IMR-90 (cell line): Measurements from ENCODE around the gene CPA5. TPM values are rescaled to one million over a fixed set of nuclear protein-coding genes. Genes with fewer than 3 reads are reported as not detected.

ENCODE experiments used
- ATAC-seq: fragments of 200-7000 bp; cut with Tn5 transposase; 2 replicates; pipeline ENCODE4 v1.9.1; 2020; ENCODE audit warnings: low read depth, mild to moderate bottlenecking, moderate library complexity
- BruUV-seq: library from RNA; stranded (reverse); fragments of 400-500 nt; replicated peaks from 2 replicates; lab custom pipeline; 2021; lab: Mats Ljungman, UMichigan
- CTCF ChIA-PET: fragments of 300-600 bp; formaldehyde crosslinking; extraction: SDS; loops from one replicate; lab custom pipeline; 2021; ENCODE audit warnings: antibody characterized with exemption; lab: Yijun Ruan, JAX
- POLR2A ChIA-PET: fragments of 300-600 bp; sonication (Branson Sonifier 250); formaldehyde crosslinking; loops from one replicate; lab custom pipeline; 2022; ENCODE audit warnings: antibody characterized with exemption; ENCODE audit not compliant: unreplicated experiment; lab: Charles Lee
- DNase-seq: peaks from one replicate; pipeline ENCODE4 v3.0.0; 2013
- H2AFZ ChIP-seq: replicated peaks from 2 replicates; pipeline ENCODE3; 2013; ENCODE audit warnings: low read length, mild to moderate bottlenecking; ENCODE audit not compliant: poor library complexity
- H2AK5ac ChIP-seq: 2 replicates; pipeline ENCODE4 v1.6.1; 2013; ENCODE audit warnings: low read depth, low read length, inconsistent platforms
- H2AK9ac ChIP-seq: replicated peaks from 2 replicates; pipeline ENCODE3; 2013; ENCODE audit warnings: mild to moderate bottlenecking, low read depth, low read length, moderate library complexity; ENCODE audit not compliant: poor library complexity
- H2BK120ac ChIP-seq: 2 replicates; pipeline ENCODE4 v1.6.1; 2013; ENCODE audit warnings: low read depth, low read length, inconsistent platforms
- H2BK15ac ChIP-seq: 3 replicates; pipeline ENCODE4 v1.6.1; 2013; ENCODE audit warnings: low read depth, low read length, inconsistent platforms
- H2BK20ac ChIP-seq: 2 replicates; pipeline ENCODE4 v1.6.1; 2013; ENCODE audit warnings: low read depth, mild to moderate bottlenecking, inconsistent platforms, low read length, moderate library complexity
- H2BK5ac ChIP-seq: 2 replicates; pipeline ENCODE4 v1.6.1; 2013; ENCODE audit warnings: mild to moderate bottlenecking, low read depth, low read length, inconsistent platforms; ENCODE audit not compliant: poor library complexity, severe bottlenecking
- H3K14ac ChIP-seq: replicated peaks from 2 replicates; pipeline ENCODE4 v1.6.1; 2013; ENCODE audit warnings: low read depth, low read length, inconsistent platforms
- H3K18ac ChIP-seq: 2 replicates; pipeline ENCODE4 v1.6.1; 2013; ENCODE audit warnings: low read depth, low read length, control low read depth
- H3K23ac ChIP-seq: 2 replicates; pipeline ENCODE4 v1.6.1; 2013; ENCODE audit warnings: low read depth, low read length, inconsistent platforms
- H3K27ac ChIP-seq: 2 replicates; pipeline ENCODE4 v1.5.1; 2013; ENCODE audit warnings: mild to moderate bottlenecking, control low read depth, low read length; ENCODE audit not compliant: insufficient read depth
- H3K27me3 ChIP-seq: 2 replicates; pipeline ENCODE4 v1.6.1; 2013; ENCODE audit warnings: low read length; ENCODE audit not compliant: control insufficient read depth, insufficient read depth
- H3K36me3 ChIP-seq: 2 replicates; pipeline ENCODE4 v1.6.1; 2013; ENCODE audit warnings: low read length, mixed read lengths; ENCODE audit not compliant: control insufficient read depth, insufficient read depth
- H3K4ac ChIP-seq: 2 replicates; pipeline ENCODE4 v1.6.1; 2013; ENCODE audit warnings: low read depth, low read length, inconsistent platforms
- H3K4me1 ChIP-seq: 2 replicates; pipeline ENCODE4 v1.6.1; 2013; ENCODE audit warnings: low read length, mixed read lengths; ENCODE audit not compliant: control insufficient read depth, insufficient read depth
- H3K4me2 ChIP-seq: 2 replicates; pipeline ENCODE4 v1.6.1; 2013; ENCODE audit warnings: low read depth, mild to moderate bottlenecking, control low read depth, low read length, moderate library complexity
- H3K4me3 ChIP-seq: 2 replicates; pipeline ENCODE4 v1.5.1; 2013; ENCODE audit warnings: low read depth, mild to moderate bottlenecking, control low read depth, low read length, moderate library complexity; ENCODE audit not compliant: insufficient read depth
- H3K56ac ChIP-seq: 2 replicates; pipeline ENCODE4 v1.6.1; 2013; ENCODE audit warnings: low read length, inconsistent platforms; ENCODE audit not compliant: insufficient read depth; ENCODE audit errors: extremely low read depth
- H3K79me1 ChIP-seq, 2 experiments: 2 replicates each; pipeline ENCODE4 v1.6.1; 2013; ENCODE audit warnings: low read length in 2 of 2, inconsistent platforms in 1 of 2, low read depth in 1 of 2
- H3K9ac ChIP-seq: 2 replicates; pipeline ENCODE4 v1.6.1; 2013; ENCODE audit warnings: low read depth, low read length, control low read depth
- H3K9me1 ChIP-seq: 2 replicates; pipeline ENCODE4 v1.6.1; 2013; ENCODE audit warnings: low read length, inconsistent platforms; ENCODE audit not compliant: insufficient read depth
- H3K9me3 ChIP-seq: 2 replicates; pipeline ENCODE4 v1.6.1; 2013; ENCODE audit warnings: low read length; ENCODE audit not compliant: control insufficient read depth, insufficient read depth
- H4K20me1 ChIP-seq: 2 replicates; pipeline ENCODE4 v1.6.1; 2013; ENCODE audit warnings: low read length, inconsistent platforms; ENCODE audit not compliant: insufficient read depth
- H4K5ac ChIP-seq: 2 replicates; pipeline ENCODE4 v1.6.1; 2013; ENCODE audit warnings: mild to moderate bottlenecking, low read depth, low read length, control low read depth
- H4K8ac ChIP-seq, 2 experiments: 2 replicates each; pipeline ENCODE4 v1.6.1; 2013; ENCODE audit warnings: low read depth in 2 of 2, low read length in 2 of 2, control low read depth in 1 of 2, inconsistent platforms in 1 of 2
- H4K91ac ChIP-seq: 2 replicates; pipeline ENCODE4 v1.6.1; 2013; ENCODE audit warnings: low read depth, low read length, inconsistent platforms; ENCODE audit not compliant: insufficient read depth
- CHD1 ChIP-seq: IDR thresholded peaks from 2 replicates; pipeline ENCODE4 v1.6.1; 2012; ENCODE audit warnings: low read depth, low read length, improper control_type of control experiment
- FOS ChIP-seq: fragments of 150-350 bp; IDR thresholded peaks from 2 replicates; pipeline ENCODE4 v1.6.1; 2016; ENCODE audit warnings: low read depth, low read length
- MAFK ChIP-seq: IDR thresholded peaks from 2 replicates; pipeline ENCODE4 v1.6.1; 2012; ENCODE audit warnings: low read depth, low read length, improper control_type of control experiment
- MAZ ChIP-seq: IDR thresholded peaks from 2 replicates; pipeline ENCODE4 v1.6.1; 2012; ENCODE audit warnings: low read depth, mild to moderate bottlenecking, low read length, improper control_type of control experiment, moderate library complexity, borderline replicate concordance
- RAD21 ChIP-seq: IDR thresholded peaks from 2 replicates; pipeline ENCODE4 v1.6.1; 2012; ENCODE audit warnings: low read length, improper control_type of control experiment
- RFX5 ChIP-seq: IDR thresholded peaks from 2 replicates; pipeline ENCODE4 v1.8.0; 2012; ENCODE audit warnings: low read depth, mild to moderate bottlenecking, low read length, moderate library complexity
- WGBS, 2 experiments: methylation state at CpG; one replicate each; pipeline versions ENCODE4 v1.1.5 to v1.1.7; 2013; ENCODE audit warnings: missing lambda C conversion rate in 2 of 2; ENCODE audit not compliant: insufficient read length in 1 of 2; ENCODE audit errors: extremely low coverage in 2 of 2; 5-methylcytosine and 5-hydroxymethylcytosine counted together
- dilution Hi-C: fragments of 300-500 bp; cut with HindIII; formaldehyde crosslinking; loops from one replicate; pipeline ENCODE4 v1.14.3; 2018; ENCODE audit warnings: low sequenced_read_pairs; ENCODE audit not compliant: unreplicated experiment
- in situ Hi-C: fragments of 300-500 bp; cut with MboI; formaldehyde crosslinking; loops from 3 replicates; pipeline ENCODE4 v1.14.3; 2019; ENCODE audit warnings: low sequenced_read_pairs, inconsistent platforms, mixed read lengths
- intact Hi-C: fragments of 100-400 bp; cut with micrococcal nuclease; formaldehyde crosslinking; loops from 2 replicates; pipeline ENCODE4 v1.10.0; 2022
- polyA plus RNA-seq, 3 experiments: library from polyadenylated mRNA; depleted of rRNA; stranded (reverse); fragments of >200 nt; gene quantifications; 2 replicates each; pipeline ENCODE4 v1.2.3, GENCODE V29; 2012; ENCODE audit warnings: low replicate concordance in 1 of 3
- total RNA-seq: library from RNA; depleted of rRNA; stranded (reverse); fragments of >200 nt; gene quantifications from 2 replicates; pipeline ENCODE4 v1.2.3, GENCODE V29; 2012

Gene CPA5
- total and polyA plus RNA-seq, 2 of the 4 experiments (the other 2 are of a cell fraction): under 0.01 to 0.86 TPM

GRCh38 chr7:130372402-130373165 lies 28.0 kb downstream of the CPA5 start:
- peak overlapping the region; percentile 89 for H2BK5ac ChIP-seq
- ChIA-PET POLR2A (interaction anchor here (0.6 to 1.0 kb wide), 2 partner anchors 9 to 545 kb away, joined by 3 to 4 read pairs; no protein-coding TSS in a partner anchor), CTCF (interaction anchor here (0.6 kb wide), 1 partner anchor 113 kb away, joined by 4 read pairs; no protein-coding TSS in a partner anchor)
- peak overlapping the region; percentile 99 for H2BK15ac ChIP-seq
- no peak for TF ChIP-seq CHD1
- no peak for TF ChIP-seq RAD21
- TF ChIP-seq MAZ: no peak
- TF ChIP-seq MAFK: no peak
- TF ChIP-seq FOS: no peak
- no peak for TF ChIP-seq RFX5
- peak overlapping the region; percentile 99 for H2BK20ac ChIP-seq
- H2AK9ac ChIP-seq: peak overlapping the region; percentile 65
- H3K9me3 ChIP-seq: peaks cover 4% of the 10 kb centered on the region; the same call in 1 of the 2 replicates
- peaks cover 42% of the 10 kb centered on the region for H3K9me1 ChIP-seq
- H4K91ac ChIP-seq: peak overlapping the region; percentile 99
- peak overlapping the region; percentile 70 for H3K9ac ChIP-seq
- peak overlapping the region; percentile 99 for H4K5ac ChIP-seq
- no TSS peak for BruUV-seq
- peak overlapping the region; percentile 99 for H3K18ac ChIP-seq
- WGBS, 2 experiments: 100% methylated on average over 1 of the region's 11 CpGs; no CpG with 5 or more reads in 1 of the 2 experiments
- no peaks in the 10 kb centered on the region for H4K20me1 ChIP-seq
- peaks cover 45% of the 10 kb centered on the region for H3K4me1 ChIP-seq
- in situ Hi-C loops (no loop called here), intact Hi-C loops (no loop called here), dilution Hi-C loops (no loop called here)
- H3K36me3 ChIP-seq: no peaks in the 10 kb centered on the region
- no peak overlapping the region for H3K4me3 ChIP-seq
- peak overlapping the region; percentile 100 for H2AK5ac ChIP-seq
- no peaks in the 10 kb centered on the region for H3K27me3 ChIP-seq
- peaks cover 0 to 29% of the 10 kb centered on the region in 2 experiments; a peak in 1 of 4 replicates for H3K79me1 ChIP-seq
- peak overlapping the region; percentile 3; the same call in 1 of the 2 replicates for H3K4me2 ChIP-seq
- peak overlapping the region; percentile 97 for H3K4ac ChIP-seq
- no peak for DNase-seq
- ATAC-seq: no peak; the same call in 1 of the 2 replicates
- H4K8ac ChIP-seq: peak overlapping the region; percentile 93 to 97
- peak overlapping the region; percentile 98 for H3K56ac ChIP-seq
- H2AFZ ChIP-seq: peak overlapping the region; percentile 75
- H3K27ac ChIP-seq: peak overlapping the region; percentile 93
- peak overlapping the region; percentile 98 for H3K14ac ChIP-seq
- peak overlapping the region; percentile 96 for H3K23ac ChIP-seq
- peak overlapping the region; percentile 100 for H2BK120ac ChIP-seq
